Measurements from ENCODE around the gene DENND6B. TPM values are rescaled to one million over a fixed set of nuclear protein-coding genes. Genes with fewer than 3 reads are reported as not detected.

DENND6B gene
- total RNA-seq, 3 donors from 2014 or later (not counting 1 experiment from before 2014, with no cell fraction given): 3.1 to 5.0 (median 4.5) TPM

DNA sequence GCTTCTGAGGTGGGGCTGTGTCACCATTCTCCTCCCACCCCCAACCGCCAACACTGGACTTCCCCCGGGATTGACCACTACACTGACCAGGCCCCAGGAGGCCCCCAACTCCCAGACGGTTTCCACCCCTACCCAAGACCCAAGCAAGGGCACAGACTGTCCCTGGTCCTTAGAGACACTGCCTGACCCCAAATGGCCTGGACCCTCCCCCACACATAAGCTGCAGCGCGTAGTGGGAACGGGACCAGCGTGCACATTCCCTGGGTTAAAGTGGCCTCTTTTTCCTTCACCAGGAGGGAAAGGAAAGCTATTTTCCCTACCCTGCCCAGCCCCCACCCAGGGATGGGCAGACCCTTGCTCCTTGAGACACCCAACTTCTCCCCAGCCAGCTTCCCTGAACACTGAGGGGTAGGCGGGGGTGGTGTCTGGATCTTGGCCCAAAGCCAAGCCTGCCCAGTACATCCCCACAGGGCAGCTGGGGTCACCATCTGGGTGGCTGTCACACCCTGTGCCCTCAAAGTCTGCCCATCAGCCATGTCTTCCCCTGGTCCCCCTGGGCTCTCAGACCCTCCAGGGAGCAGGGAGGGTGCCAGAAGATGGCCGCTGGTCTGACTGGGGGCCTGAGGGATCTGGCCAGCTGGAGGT lies 63.7 kb downstream of the DENND6B start:
- peaks cover 0 to 7% of the 10 kb centered on the region in 2 donors for H3K4me1 Mint-ChIP-seq

DNA sequence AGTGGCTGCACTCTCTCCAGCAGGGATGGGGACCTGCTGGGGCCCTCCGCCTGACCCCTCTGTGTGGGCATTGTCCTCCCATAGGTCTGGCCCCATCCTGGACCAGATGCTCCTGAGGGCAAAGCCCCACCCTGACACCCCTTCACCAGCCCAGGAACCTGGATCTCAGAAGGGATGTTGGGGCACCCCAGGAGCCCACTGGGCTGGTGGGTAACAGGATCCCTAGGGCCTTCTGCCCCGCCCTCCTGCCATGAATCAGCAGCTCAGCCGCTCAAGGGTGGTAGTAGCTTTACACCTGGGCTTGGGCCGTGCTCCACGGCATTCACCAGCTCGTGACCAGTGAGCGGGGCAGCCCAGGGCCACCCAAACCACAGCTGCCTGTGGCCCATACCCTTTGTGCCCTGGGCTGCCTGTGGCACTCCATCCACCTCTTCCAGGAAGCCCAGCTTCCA lies 64.3 kb downstream of the DENND6B start:
- intact Hi-C loops (cut with micrococcal nuclease): no loop called here
- peak overlapping the region; percentile 79 for H3K4me3 Mint-ChIP-seq

More for the DNA sequence above, 63.7 kb downstream of the DENND6B start:
- Mint-ChIP-seq H3K27me3 (ENCODE audit: low read depth in 2 of 2) (peaks cover 0 to 14% of the 10 kb centered on the region in 2 donors), H3K4me3 (no peak overlapping the region), H3K36me3 (no peaks in the 10 kb centered on the region), H3K27ac (no peak overlapping the region), H3K9me3 (no peaks in the 10 kb centered on the region)
- TF ChIP-seq, protein P1, sequence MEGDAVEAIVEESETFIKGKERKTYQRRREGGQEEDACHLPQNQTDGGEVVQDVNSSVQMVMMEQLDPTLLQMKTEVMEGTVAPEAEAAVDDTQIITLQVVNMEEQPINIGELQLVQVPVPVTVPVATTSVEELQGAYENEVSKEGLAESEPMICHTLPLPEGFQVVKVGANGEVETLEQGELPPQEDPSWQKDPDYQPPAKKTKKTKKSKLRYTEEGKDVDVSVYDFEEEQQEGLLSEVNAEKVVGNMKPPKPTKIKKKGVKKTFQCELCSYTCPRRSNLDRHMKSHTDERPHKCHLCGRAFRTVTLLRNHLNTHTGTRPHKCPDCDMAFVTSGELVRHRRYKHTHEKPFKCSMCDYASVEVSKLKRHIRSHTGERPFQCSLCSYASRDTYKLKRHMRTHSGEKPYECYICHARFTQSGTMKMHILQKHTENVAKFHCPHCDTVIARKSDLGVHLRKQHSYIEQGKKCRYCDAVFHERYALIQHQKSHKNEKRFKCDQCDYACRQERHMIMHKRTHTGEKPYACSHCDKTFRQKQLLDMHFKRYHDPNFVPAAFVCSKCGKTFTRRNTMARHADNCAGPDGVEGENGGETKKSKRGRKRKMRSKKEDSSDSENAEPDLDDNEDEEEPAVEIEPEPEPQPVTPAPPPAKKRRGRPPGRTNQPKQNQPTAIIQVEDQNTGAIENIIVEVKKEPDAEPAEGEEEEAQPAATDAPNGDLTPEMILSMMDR (IDR thresholded peaks at IDR 0.05): no peak
- Histone ChIP-seq H3K27me3 (ENCODE audit: control insufficient read depth, insufficient read depth, low read length) (peaks cover 13% of the 10 kb centered on the region), H3K4me3 (ENCODE audit: low read length) (no peak overlapping the region), H3K36me3 (ENCODE audit: control insufficient read depth, insufficient read depth, low read length) (no peaks in the 10 kb centered on the region), H3K27ac (ENCODE audit: low read length) (no peak overlapping the region), H3K9me3 (ENCODE audit: control insufficient read depth, insufficient read depth, low read length) (no peaks in the 10 kb centered on the region), H3K4me1 (ENCODE audit: control insufficient read depth, insufficient read depth, low read length) (peaks cover 16% of the 10 kb centered on the region)
- ATAC-seq: no peak
- DNase-seq: no peak
- intact Hi-C loops (cut with micrococcal nuclease): no loop called here
- 73% methylated on average over 9 of the region's 9 CpGs for WGBS (ENCODE audit: insufficient coverage)

DNA sequence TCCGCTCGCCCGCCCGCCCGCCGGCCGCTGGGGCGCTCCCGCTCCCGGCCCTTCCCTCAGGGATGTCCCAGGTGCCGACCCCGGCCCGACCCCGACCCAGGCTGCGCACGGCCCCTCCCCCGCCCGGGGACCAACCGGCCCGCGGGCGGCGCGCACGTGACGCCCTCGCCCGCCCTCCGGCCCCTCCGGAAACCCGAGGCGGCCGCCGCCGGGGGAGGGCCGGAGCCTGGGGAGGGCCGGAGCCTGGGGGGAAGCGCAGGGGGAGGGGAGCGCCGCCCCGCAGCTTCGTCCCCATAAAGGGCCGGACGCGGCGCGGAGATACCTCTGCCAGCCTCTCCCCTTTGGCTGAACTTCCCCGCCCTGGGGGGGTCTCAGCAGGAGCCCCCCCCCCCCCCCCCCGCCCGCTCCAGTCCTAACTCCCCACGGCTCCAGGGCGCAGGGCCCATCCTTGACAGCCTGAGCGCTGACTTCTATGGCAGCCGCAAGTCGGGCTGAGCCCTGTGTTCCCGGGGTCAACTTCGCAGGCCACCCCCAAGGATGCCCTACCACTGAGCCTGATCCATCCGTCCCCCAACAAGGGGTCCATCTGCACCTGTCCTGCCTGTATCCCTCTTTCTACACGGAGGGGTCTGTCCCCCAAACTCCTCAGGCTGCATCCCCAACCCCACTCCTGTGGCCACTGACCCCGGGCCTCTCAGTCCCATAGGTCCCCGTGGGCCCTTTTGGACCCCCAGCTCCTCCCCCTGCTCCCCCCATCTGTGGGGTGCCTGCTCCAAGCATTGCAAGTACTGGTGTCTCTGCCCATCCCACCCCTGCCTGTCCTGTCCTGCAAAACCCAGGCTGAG lies 65.0 kb downstream of the DENND6B start, which contains the start of gene MAPK12:
Gene MAPK12, minus strand, starts transcription at position 69 of the 845 bp plus-strand sequence. CDS start 174 bp downstream, outside the sequence.
- Mint-ChIP-seq H3K4me1 (peaks cover 0 to 7% of the 10 kb centered on the region in 2 donors), H3K9me3 (no peaks in the 10 kb centered on the region), H3K36me3 (no peaks in the 10 kb centered on the region), H3K27ac (no peak within 1 kb of the TSS), H3K4me3 (peak within 1 kb of the TSS; percentile 79), H3K27me3 (ENCODE audit: low read depth in 2 of 2) (peaks cover 0 to 14% of the 10 kb centered on the region in 2 donors)
- Histone ChIP-seq H3K4me3 (ENCODE audit: low read length) (no peak within 1 kb of the TSS), H3K9me3 (ENCODE audit: control insufficient read depth, insufficient read depth, low read length) (no peaks in the 10 kb centered on the region), H3K4me1 (ENCODE audit: control insufficient read depth, insufficient read depth, low read length) (peaks cover 13% of the 10 kb centered on the region), H3K36me3 (ENCODE audit: control insufficient read depth, insufficient read depth, low read length) (no peaks in the 10 kb centered on the region), H3K27ac (ENCODE audit: low read length) (no peak within 1 kb of the TSS), H3K27me3 (ENCODE audit: control insufficient read depth, insufficient read depth, low read length) (peaks cover 13% of the 10 kb centered on the region)
- TF ChIP-seq, protein P1 (IDR thresholded peaks at IDR 0.05): no peak
- DNase-seq (no peak), ATAC-seq (peak in 2 of 3 donors; percentile 18 to 28)
- intact Hi-C loops (cut with micrococcal nuclease): no loop called here
- 3% methylated on average over 58 of the region's 61 CpGs for WGBS (ENCODE audit: insufficient coverage)

More for the DNA sequence above, 64.3 kb downstream of the DENND6B start:
- Mint-ChIP-seq H3K27ac (no peak overlapping the region), H3K4me1 (peaks cover 0 to 7% of the 10 kb centered on the region in 2 donors), H3K36me3 (no peaks in the 10 kb centered on the region), H3K9me3 (no peaks in the 10 kb centered on the region), H3K27me3 (ENCODE audit: low read depth in 2 of 2) (peaks cover 0 to 14% of the 10 kb centered on the region in 2 donors)
- ATAC-seq (no peak), DNase-seq (no peak)
- peaks cover 13% of the 10 kb centered on the region for H3K4me1 ChIP-seq (ENCODE audit: control insufficient read depth, insufficient read depth, low read length)
- H3K27me3 ChIP-seq (ENCODE audit: control insufficient read depth, insufficient read depth, low read length): peaks cover 13% of the 10 kb centered on the region
- no peak overlapping the region for H3K4me3 ChIP-seq (ENCODE audit: low read length)
- no peaks in the 10 kb centered on the region for H3K36me3 ChIP-seq (ENCODE audit: control insufficient read depth, insufficient read depth, low read length)
- TF ChIP-seq, protein P1 (IDR thresholded peaks at IDR 0.05): no peak
- no peaks in the 10 kb centered on the region for H3K9me3 ChIP-seq (ENCODE audit: control insufficient read depth, insufficient read depth, low read length)
- WGBS (ENCODE audit: insufficient coverage): 34% methylated on average over 7 of the region's 7 CpGs
- no peak overlapping the region for H3K27ac ChIP-seq (ENCODE audit: low read length)

Data from natural killer cell (primary cell).